Breast epithelium (tissue), 3 donors: ENCODE results near the gene CREB3L2.

Experiments used
- POLR2A ChIP-seq: fragments of 450-650 bp; IDR thresholded peaks from one replicate; pipeline ENCODE4 v1.6.1; 2016; ENCODE audit warnings: antibody characterized with exemption, mild to moderate bottlenecking, moderate library complexity
- TF ChIP-seq, protein P1 (sequence below), 3 donors: fragments of 450-650 bp; IDR thresholded peaks; one replicate each; pipeline ENCODE4 v1.5.1; 2016 to 2017; ENCODE audit warnings: antibody characterized with exemption in 3 of 3, mild to moderate bottlenecking in 3 of 3, moderate library complexity in 3 of 3

DNA sequence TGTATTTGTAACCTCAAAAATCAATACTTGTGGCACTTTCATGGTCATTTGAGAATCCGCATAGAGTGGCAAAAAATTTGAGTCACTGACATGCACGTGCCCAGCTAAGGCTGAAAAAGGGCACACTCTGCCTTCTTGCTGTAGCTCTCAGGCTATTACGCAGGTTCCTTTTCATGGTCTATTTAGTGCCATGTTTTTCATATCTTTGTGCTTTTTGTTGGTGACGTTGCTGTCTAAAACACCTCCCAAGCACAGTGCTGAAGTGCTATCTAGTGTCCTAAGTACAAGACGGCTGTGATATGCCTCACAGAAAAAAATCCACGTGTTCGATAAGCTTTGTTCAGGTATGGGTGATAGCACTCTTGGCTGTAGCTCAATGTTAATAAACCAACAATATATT is 50.9 kb downstream of the CREB3L2 start:
- no peak for TF ChIP-seq POLR2A
- TF ChIP-seq, protein P1, sequence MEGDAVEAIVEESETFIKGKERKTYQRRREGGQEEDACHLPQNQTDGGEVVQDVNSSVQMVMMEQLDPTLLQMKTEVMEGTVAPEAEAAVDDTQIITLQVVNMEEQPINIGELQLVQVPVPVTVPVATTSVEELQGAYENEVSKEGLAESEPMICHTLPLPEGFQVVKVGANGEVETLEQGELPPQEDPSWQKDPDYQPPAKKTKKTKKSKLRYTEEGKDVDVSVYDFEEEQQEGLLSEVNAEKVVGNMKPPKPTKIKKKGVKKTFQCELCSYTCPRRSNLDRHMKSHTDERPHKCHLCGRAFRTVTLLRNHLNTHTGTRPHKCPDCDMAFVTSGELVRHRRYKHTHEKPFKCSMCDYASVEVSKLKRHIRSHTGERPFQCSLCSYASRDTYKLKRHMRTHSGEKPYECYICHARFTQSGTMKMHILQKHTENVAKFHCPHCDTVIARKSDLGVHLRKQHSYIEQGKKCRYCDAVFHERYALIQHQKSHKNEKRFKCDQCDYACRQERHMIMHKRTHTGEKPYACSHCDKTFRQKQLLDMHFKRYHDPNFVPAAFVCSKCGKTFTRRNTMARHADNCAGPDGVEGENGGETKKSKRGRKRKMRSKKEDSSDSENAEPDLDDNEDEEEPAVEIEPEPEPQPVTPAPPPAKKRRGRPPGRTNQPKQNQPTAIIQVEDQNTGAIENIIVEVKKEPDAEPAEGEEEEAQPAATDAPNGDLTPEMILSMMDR (IDR thresholded peaks at IDR 0.05), result no peak
